Measurements from ENCODE around the gene FAM221A.
A peak's percentile ranks its signal among the peaks of the same experiment; 100 is the strongest.
"Not testable (repeated sequence)": the region's sequence is repeated elsewhere in the genome, so short reads cannot be mapped to it uniquely, and the experiment has no call there.

FAM221A gene

DNA sequence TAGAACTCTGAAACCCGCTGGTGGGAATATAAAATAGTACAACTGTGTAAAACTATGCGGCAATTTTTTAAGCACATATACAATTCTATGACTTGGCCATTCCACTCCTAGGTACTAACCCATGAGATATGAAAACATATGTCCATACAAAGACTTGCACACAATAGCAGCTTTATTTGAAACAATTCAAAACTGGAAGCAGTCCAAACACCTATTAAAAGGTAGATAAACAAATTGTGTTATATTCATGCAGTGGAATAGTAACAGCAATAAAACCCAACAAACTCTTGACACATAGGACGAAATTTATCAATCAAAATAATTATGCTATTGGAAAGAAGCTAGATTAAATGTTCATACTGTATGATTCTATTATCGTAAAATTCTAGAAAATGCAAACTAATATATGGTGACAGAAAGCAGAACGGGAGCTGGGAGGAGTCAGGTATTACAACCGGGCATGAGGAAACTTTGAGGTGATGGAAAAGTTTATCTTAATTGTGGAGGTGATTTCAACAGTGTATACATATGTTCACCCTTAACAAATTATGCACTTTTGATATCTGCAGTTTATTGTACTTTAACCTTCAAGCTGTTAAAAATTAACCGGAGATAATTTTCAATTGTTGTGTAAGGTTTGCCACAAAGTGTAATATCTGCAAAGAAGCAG lies 29.2 kb downstream of the FAM221A start:
- DNase-seq, result no peak

DNA sequence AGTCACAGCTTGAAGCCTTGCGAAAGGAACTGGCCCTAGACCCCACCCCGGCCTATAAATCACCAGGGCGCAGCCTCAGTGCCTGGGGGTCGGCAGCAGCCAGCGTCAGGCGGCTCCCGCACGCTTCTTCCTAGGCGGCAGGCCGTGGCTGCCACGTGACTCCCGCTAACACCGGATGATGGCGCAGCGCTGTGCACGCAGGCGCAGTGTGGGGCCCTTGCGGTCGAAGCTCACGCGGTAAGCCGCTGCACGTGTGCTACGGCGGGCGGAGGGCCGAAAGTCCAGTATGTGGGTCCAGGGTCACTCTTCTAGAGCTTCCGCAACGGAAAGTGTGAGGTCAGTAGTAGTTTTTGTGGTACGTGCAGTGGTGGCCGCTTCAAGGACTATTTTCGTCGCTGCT lies 30.0 kb downstream of the FAM221A start, which contains the start of gene STK31:
TSS of gene STK31 (plus strand) at position 220 of the 400 bp plus-strand sequence. CDS start at position 287, 67 bp downstream.
- no peak for DNase-seq

DNA sequence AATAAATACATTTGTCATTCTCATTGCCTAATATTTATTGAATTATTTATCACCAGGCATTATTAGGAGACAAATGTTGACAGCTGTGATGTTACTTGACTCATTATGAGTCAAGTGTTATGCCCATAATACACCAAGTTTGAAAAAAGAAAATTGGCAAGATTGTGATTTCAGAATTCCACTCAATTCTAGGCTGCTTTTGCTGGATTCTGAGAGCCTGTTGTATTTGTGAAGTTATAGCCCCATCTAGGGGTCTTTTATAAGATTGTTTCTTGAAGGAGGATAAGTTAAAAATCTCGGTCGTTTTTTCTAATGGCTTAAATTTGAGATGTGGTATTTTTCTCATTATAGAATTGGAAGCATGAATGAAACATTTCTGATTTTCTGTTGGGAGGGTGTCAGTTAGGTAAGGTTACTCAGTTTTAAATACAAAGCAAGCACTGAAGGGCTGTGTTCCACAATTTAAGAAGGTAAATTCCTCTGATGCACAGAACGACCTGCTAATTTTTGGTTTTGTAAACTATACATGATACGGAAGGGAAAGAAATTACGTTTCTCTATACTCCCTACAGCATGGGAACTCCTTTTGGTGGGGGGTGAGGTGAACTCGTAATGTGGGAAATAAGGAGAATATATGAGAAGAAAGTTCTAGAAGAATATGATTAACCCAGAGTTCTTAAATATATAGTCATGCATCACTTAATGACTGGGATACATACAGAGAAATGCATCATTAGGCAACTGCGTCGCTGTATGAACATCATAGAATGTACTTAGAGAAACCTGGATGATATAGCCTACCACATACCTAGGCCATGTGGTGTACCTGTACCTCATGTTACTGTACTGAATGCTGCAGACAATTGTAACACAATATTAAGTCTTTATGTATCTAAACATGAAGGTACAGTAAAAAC lies 32.6 kb downstream of the FAM221A start:
- peak; percentile 49 for DNase-seq

DNA sequence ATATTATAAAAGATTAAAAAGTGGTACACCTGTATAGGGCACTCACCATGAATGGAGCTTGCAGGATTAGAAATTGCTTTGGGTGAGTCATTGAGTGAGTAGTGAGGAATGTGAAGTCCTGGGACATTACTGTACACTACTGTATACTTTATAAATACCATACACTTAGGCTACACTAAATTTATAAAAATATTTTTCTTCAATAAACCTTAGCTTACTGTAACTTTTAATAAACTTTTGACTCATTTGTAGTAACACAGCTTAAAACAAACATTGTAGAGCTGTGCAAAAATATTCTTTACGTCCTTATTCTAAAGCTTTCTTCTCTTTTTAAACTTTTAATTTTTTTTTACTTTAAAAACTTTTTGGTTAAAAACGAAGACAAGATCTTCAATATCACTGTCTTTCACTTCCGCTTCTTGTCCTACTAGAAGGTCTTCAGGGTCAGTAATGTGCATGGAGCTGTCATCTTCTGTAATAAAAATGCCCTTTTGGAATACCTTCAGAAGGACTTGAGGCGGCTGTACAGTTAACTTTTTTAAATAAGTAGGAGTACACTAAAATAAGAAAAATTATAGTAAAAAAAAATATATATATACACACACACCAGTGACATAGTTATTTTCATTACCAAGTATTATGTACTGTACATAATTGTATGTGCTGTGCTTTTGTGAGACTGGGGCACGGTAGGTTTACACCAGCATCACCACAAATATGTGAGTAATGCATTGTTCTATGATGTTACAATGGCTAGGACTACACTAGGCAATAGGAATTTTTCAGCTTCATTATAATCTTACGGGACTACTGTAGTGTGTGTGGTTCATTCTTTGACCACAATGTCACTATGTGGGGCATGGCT lies 33.5 kb downstream of the FAM221A start:
- DNase-seq, result no peak

DNA sequence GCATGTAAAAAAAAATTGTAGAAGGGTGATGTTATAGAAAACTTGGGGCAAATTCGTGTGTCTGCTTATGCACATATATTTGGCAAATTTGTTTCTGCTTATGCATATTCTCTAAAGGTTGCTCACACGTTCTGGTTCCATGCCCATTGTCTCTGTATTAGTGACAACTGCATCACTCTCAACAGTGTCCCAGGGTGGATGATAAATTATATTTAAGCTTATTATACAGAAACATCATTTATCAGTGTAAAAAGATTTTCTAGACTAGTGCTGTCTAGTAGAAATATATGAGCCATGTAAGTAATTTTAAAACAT lies 34.1 kb downstream of the FAM221A start:
- DNase-seq, result no peak

DNA sequence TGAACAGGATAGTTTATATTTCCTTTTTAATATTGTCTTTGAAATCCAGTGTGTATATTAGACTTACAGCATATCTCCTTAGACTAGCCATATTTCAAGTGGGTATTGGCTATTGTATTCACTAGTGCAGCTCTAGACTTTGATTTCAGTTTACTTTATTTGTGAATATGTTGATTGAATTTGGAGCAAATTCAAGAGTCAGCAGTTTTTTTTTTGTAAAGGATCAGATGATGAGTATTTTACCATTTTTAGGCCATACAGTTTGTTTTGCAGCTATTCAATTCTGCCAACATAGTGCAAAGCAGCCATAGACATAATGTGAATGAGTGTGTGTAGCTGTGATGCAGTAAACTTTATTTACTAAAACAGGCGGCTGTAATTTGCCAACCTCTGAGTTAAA lies 34.6 kb downstream of the FAM221A start:
- DNase-seq, result no peak

DNA sequence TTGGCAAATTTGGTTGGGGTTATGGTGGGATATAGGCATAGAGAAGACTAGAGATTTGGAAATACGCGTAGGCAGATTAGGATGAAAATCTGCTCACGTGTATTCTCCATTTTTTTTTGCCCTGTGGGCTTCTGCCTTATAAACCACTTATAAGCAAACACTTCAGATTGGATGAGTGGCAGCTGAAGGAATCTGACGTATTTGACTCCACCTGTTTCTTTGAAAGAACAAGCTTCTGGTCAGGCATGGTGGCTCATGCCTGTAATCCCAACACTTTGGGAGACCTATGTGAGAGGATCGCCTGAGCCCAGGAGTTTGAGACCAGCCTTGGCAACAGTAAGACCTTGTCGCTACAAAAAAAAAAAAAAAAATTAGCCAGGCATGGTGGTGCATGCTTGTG lies 35.1 kb downstream of the FAM221A start:
- DNase-seq, result no peak

DNA sequence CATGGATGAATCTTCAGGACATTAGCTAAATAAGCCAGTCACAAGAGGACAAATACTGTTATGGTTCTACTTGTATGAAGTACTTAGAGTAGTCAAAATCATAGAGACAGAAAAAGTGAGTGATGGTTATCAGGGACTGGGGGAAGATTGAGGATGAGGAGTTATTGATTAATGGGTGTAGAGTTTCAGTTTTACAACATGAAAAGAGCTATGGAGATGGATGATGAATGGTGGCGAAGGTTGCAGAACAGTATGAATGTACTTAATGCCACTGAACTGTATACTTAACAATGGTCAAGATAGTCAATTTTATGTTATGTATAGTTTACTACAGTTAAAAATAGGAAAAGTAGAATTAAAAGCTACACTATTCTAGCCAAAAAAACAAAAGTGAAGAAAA lies 37.8 kb downstream of the FAM221A start:
- no peak for DNase-seq

DNA sequence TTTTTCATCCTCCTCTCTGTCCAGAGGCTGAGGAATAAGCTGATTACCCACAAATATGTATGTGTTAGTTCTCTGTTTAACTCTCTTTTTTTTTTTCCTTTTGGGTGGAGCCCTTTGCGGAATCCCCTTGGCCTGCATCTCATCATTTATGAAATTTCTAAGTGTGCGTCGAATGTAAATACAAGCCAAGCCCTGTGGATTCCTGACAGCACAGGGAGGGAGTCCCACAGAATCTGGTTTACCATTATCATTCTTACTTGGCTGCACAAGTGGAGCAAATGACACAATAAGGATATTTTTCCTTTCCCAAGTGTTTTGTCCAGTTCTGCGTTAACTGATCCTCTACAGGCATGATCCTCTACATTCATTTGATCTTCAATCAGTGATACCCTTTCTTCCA lies 41.5 kb downstream of the FAM221A start:
- no peak for DNase-seq

DNA sequence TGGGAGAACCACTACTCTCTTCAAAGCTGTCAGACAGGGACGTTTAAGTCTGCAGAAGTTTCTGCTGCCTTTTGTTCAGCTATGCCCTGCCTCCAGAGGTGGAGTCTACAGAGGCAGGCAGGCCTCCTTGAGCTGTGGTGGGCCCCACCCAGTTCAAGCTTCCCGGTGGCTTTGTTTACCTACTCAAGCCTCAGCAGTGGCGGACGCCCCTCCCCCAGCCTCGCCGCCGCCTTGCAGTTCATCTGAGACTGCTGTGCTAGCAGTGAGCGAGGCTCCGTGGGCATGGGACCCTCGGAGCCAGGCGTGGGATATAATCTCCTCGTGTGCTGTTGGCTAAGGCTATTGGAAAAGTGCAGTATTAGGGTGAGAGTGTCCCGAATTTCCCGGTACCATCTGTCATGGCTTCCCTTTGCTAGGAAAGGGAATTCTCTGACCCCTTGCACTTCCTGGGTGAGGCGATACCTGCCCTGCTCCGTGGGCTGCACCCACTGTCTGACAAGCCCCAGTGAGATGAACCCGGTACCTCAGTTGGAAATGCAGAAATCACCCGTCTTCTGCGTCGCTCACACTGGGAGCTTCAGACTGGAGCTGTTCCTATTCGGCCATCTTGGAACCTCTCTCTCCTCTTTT lies 42.7 kb downstream of the FAM221A start:
- DNase-seq, result not testable (repeated sequence)

DNA sequence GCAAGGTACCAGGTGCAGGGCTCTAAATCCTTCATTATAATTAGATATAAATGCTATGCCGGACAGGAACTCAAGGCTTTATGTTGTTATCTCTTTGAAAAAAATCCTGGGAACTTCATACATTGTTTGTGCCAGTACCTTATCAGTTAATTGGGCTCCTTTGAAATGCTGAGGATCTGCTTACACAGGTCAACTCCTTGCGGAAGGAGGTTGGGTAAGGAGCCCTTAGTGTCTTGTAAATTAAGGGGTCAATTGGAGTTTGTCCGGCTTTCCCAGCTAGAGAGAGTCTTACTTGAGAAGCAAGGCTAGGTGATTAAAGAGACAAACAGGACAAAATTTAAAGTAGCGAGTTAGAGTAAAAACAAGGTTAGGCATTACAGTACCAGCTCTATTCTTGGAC lies 44.1 kb downstream of the FAM221A start:
- DNase-seq, result not testable (repeated sequence)

DNA sequence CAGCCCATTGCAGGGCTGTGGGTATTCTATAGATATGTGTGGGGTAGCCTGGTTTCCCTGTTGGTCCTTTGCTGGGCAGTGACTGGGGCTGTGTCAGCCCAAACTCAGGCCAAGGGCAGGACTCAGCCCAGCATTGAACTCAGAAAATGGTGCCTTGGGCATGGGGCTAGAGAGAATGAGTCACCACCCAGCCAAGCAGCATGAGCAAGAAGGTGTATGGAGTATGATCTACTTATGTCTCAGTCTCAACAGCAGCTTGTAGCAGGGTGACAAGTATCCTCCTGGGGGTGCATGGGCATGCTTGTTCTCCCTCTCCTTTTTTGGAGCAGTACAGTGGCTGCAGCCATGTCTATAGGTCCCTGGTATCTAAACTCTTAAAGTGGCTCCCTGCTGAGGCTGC lies 62.1 kb downstream of the FAM221A start:
- no peak for DNase-seq

DNA sequence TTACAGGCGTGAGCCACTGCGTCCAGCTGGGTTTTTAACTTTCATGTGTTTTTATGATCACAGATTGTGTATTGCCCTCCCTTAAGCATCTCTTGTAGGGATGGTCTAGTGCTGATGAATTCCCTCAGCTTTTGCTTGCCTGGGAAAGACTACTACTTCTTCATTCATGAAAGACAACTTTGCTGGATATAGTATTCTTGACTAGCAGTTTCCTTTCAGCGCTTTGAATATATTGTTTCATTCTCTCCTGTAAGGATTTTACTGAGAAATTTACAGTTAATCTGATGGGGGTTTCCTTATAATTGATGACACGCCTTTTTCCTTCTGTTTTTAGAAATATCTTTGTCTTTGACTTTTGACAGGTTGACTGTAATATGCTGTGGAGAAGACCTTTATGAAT lies 63.2 kb downstream of the FAM221A start:
- no peak for DNase-seq

DNA sequence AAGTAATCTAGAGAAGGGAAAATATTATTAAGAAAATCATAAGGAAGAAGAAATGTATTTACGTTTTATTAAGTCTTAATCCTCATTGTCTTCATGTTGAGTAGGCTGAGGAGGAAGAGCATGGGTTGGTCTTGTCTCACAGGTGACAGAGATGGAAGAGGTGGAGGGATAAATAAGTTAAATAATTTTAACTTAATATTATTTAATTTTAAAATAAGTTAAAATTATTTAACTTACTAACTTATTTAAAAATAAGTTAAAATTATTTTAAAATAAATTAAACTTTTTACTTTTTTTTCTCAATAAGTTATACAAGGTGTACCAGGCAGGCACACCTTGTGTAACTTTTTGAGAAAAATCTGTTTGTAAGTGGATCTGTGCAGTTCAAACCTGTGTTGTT lies 66.6 kb downstream of the FAM221A start:
- DNase-seq, result no peak

DNA sequence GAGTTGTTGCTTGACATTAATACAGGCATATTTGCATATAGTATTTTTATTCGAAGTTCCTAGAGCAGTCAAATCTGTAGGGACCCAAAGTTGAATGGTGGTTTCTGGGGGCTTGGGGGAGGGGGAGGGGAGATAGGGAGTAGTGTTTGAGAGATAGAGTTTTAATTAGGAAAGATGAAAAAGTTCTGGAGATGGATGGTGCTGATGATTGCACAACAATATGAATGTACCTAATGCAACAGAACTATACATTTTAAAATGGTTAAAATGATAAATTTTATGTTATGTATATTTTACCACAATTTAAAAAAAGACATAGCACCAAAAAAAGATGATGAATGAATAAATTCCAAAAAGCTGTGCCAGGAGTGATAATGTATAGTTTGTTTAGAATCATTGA lies 71.9 kb downstream of the FAM221A start:
- no peak for DNase-seq

All from NCI-H1417 treated with DMSO at 0.1 percent for 48 hours (cell line).